HUES48 (cell line): Measurements from ENCODE around the gene EXPH5.
A peak's percentile ranks its signal among the peaks of the same experiment; 100 is the strongest.

Experiments
- H3K27ac ChIP-seq: one replicate; pipeline ENCODE4 v1.7.0; 2013; ENCODE audit warnings: low read depth, low read length, inconsistent platforms
- H3K27me3 ChIP-seq: 2 replicates; pipeline ENCODE4 v1.6.1; 2013; ENCODE audit warnings: mild to moderate bottlenecking, low read length; ENCODE audit not compliant: control insufficient read depth, insufficient read depth
- H3K36me3 ChIP-seq: 2 replicates; pipeline ENCODE4 v1.6.1; 2013; ENCODE audit warnings: low read length; ENCODE audit not compliant: control insufficient read depth, insufficient read depth
- H3K4me1 ChIP-seq: 2 replicates; pipeline ENCODE4 v1.6.1; 2013; ENCODE audit warnings: mild to moderate bottlenecking, low read length; ENCODE audit not compliant: control insufficient read depth, insufficient read depth
- H3K4me3 ChIP-seq: 2 replicates; pipeline ENCODE4 v1.5.1; 2013; ENCODE audit warnings: mild to moderate bottlenecking, low read depth, low read length
- H3K9ac ChIP-seq: 2 replicates; pipeline ENCODE4 v1.6.1; 2013; ENCODE audit warnings: mild to moderate bottlenecking, low read depth, low read length, moderate library complexity
- H3K9me3 ChIP-seq: 2 replicates; pipeline ENCODE4 v1.6.1; 2013; ENCODE audit warnings: low read length; ENCODE audit not compliant: control insufficient read depth, insufficient read depth

Gene EXPH5

DNA sequence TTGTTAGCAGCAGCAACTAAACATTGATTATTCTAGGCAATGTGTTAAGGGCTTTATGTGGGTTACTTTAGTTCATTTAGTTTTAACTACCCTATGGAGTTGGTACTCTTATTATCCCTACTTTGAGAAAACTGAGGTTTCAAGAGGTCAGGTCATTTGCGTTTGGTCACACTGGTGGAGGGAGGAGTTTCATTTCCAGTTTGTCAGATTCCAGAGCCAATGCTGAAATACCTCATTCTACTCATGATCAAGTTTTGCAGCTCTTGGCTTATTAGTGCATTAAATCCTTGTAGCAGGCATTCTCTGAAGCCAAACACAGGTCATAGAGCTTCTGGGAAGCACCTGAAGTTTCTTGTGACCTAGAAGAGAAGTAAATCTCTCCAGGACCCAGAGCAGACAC, 71.2 kb downstream of the EXPH5 start:
- Histone ChIP-seq H3K27ac (no peak overlapping the region), H3K9me3 (no peaks in the 10 kb centered on the region), H3K4me3 (no peak overlapping the region), H3K36me3 (peaks cover 4% of the 10 kb centered on the region; the same call in 1 of the 2 replicates), H3K9ac (no peak overlapping the region), H3K27me3 (no peaks in the 10 kb centered on the region), H3K4me1 (no peaks in the 10 kb centered on the region)

GRCh38 chr11:108518581-108518980, 75.0 kb downstream of the EXPH5 start:
- H3K9me3 ChIP-seq: no peaks in the 10 kb centered on the region
- no peak overlapping the region for H3K9ac ChIP-seq
- H3K4me1 ChIP-seq: no peaks in the 10 kb centered on the region
- peaks cover 16% of the 10 kb centered on the region; the same call in 1 of the 2 replicates for H3K36me3 ChIP-seq
- no peak overlapping the region for H3K27ac ChIP-seq
- H3K4me3 ChIP-seq: no peak overlapping the region
- H3K27me3 ChIP-seq: no peaks in the 10 kb centered on the region

DNA sequence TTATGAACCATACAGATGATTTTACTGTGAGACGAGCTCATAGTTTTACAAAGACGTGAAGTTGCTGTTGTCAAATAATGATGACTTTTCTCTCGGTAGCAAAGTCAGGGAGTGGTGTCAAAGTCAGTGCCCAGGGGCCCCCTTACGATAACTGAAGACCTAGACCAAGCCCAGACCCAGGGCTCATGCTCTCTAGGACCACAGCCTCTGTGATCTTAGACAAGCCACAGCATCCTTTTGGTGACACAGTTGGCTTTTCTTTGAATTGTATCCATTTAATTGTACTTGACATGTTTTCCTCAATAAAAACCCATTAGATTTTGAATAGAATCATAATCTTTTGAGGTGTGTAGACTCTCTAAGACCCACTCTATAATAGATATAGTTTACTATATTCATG, 77.4 kb downstream of the EXPH5 start:
- Histone ChIP-seq H3K36me3 (peaks cover 22% of the 10 kb centered on the region; the same call in 1 of the 2 replicates), H3K9ac (no peak overlapping the region), H3K9me3 (no peaks in the 10 kb centered on the region), H3K27me3 (no peaks in the 10 kb centered on the region), H3K4me1 (no peaks in the 10 kb centered on the region), H3K4me3 (no peak overlapping the region), H3K27ac (no peak overlapping the region)

- H3K27me3 ChIP-seq: no peaks in the 10 kb centered on the region
Observed at GRCh38 chr11:108512708-108513107, 80.9 kb downstream of the EXPH5 start.

DNA sequence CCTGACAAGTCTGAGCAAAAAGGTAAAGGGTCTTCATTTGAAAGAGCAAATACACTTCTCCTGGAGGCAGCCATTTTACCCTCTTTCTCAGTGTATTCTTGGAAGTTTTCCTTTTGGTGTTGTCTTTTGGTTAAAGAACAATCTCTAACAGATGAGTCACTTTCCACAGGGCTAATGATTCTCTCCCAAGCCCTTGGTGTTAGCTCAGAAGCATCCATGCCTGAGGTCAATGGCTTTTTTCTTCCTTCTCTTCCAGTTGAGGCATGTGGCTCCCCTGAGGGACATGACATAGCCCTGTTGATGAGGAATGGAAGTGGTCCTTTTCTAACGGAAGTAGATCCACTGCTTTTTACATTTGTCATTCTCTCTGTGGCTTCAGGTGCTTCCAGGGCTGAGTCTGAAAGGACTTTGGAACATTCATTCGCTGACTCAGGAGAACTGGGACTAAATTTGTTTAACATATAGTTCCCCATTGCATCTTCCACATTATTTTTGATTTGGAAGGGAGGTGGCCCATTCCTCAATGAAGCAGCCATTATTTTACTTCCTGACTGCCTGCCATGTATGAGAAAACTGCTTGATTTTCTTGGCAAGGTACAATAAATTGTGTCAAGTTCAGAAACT, 81.6 kb downstream of the EXPH5 start:
- peaks cover 17% of the 10 kb centered on the region; the same call in 1 of the 2 replicates for H3K36me3 ChIP-seq
- H3K27me3 ChIP-seq: no peaks in the 10 kb centered on the region
- no peak overlapping the region for H3K9ac ChIP-seq
- H3K9me3 ChIP-seq: no peaks in the 10 kb centered on the region; the same call in 1 of the 2 replicates
- no peaks in the 10 kb centered on the region for H3K4me1 ChIP-seq
- no peak overlapping the region for H3K27ac ChIP-seq
- H3K4me3 ChIP-seq: no peak overlapping the region

More at GRCh38 chr11:108512708-108513107, 80.9 kb downstream of the EXPH5 start:
- Histone ChIP-seq H3K4me3 (no peak overlapping the region), H3K27ac (no peak overlapping the region), H3K4me1 (no peaks in the 10 kb centered on the region), H3K36me3 (peaks cover 22% of the 10 kb centered on the region; the same call in 1 of the 2 replicates), H3K9ac (no peak overlapping the region), H3K9me3 (no peaks in the 10 kb centered on the region; the same call in 1 of the 2 replicates)

- H3K9me3 ChIP-seq: no peaks in the 10 kb centered on the region; the same call in 1 of the 2 replicates
- peaks cover 9% of the 10 kb centered on the region; the same call in 1 of the 2 replicates for H3K36me3 ChIP-seq
- H3K9ac ChIP-seq: no peak overlapping the region
- H3K4me1 ChIP-seq: no peaks in the 10 kb centered on the region
- H3K27ac ChIP-seq: no peak overlapping the region
- no peaks in the 10 kb centered on the region for H3K27me3 ChIP-seq
- H3K4me3 ChIP-seq: no peak overlapping the region
Observed at GRCh38 chr11:108508653-108509593, 84.6 kb downstream of the EXPH5 start.

GRCh38 chr11:108501396-108501795, 92.2 kb downstream of the EXPH5 start:
- Histone ChIP-seq H3K36me3 (no peaks in the 10 kb centered on the region), H3K9ac (no peak overlapping the region), H3K27me3 (peaks cover 3% of the 10 kb centered on the region; the same call in 1 of the 2 replicates), H3K4me3 (no peak overlapping the region), H3K4me1 (peaks cover 11% of the 10 kb centered on the region), H3K27ac (no peak overlapping the region), H3K9me3 (no peaks in the 10 kb centered on the region)

GRCh38 chr11:108500721-108501120, 92.8 kb downstream of the EXPH5 start:
- Histone ChIP-seq H3K9me3 (no peaks in the 10 kb centered on the region), H3K4me1 (peaks cover 12% of the 10 kb centered on the region), H3K27ac (no peak overlapping the region), H3K36me3 (no peaks in the 10 kb centered on the region), H3K4me3 (no peak overlapping the region), H3K9ac (no peak overlapping the region), H3K27me3 (peaks cover 3% of the 10 kb centered on the region; the same call in 1 of the 2 replicates)

- Histone ChIP-seq H3K27me3 (peaks cover 3% of the 10 kb centered on the region; the same call in 1 of the 2 replicates), H3K9me3 (no peaks in the 10 kb centered on the region), H3K4me1 (peaks cover 12% of the 10 kb centered on the region), H3K9ac (no peak overlapping the region), H3K36me3 (no peaks in the 10 kb centered on the region), H3K27ac (no peak overlapping the region), H3K4me3 (no peak overlapping the region)
Observed at GRCh38 chr11:108500169-108500568, 93.4 kb downstream of the EXPH5 start.

DNA sequence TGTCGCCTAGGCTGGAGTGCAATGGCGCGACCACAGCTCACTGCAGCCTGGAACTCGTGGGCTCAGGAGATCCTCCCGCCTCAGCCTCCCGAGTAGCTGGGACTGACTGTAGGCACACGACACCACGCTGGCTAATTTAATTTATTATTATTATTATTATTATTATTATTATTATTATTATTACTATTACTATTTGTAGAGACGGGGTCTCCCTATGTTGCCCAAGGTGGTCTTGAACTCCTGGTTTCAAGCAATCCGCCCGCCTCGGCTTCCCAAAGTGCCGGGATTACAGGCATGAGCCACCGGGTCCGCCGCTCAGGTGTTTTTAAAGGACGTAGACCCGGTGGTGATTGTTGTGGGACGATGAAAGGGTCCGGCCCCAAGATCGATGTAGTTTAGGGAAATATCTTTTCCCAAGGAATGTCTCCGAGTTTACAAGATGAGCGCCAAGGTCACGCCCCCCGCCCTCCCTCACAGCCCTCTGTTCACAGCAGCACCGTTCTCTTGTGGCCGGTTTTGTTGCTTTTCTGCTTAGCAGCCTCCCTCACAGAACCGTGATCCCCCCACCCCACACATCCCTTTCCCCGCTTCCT, 94.7 kb downstream of the EXPH5 start:
- Histone ChIP-seq H3K4me3 (peak overlapping the region; percentile 81), H3K9ac (peak overlapping the region; percentile 77; the same call in 1 of the 2 replicates), H3K27me3 (peaks cover 3% of the 10 kb centered on the region; the same call in 1 of the 2 replicates), H3K27ac (no peak overlapping the region), H3K9me3 (no peaks in the 10 kb centered on the region), H3K4me1 (peaks cover 12% of the 10 kb centered on the region), H3K36me3 (no peaks in the 10 kb centered on the region)
